DMS79 treated with DMSO at 0.1 percent for 48 hours (cell line): Measurements from ENCODE around the gene NPFF.
"Not testable (repeated sequence)": the region's sequence is repeated elsewhere in the genome, so short reads cannot be mapped to it uniquely, and the experiment has no call there.

ENCODE experiments used
- DNase-seq: peaks from one replicate; lab custom pipeline; 2025; lab: John Stamatoyannopoulos, UW

NPFF gene

GRCh38 chr12:53495903-53496751 lies 11.2 kb downstream of the NPFF start:
- DNase-seq: no peak

- no peak for DNase-seq
Observed at GRCh38 chr12:53493610-53494391, 13.5 kb downstream of the NPFF start.

DNA sequence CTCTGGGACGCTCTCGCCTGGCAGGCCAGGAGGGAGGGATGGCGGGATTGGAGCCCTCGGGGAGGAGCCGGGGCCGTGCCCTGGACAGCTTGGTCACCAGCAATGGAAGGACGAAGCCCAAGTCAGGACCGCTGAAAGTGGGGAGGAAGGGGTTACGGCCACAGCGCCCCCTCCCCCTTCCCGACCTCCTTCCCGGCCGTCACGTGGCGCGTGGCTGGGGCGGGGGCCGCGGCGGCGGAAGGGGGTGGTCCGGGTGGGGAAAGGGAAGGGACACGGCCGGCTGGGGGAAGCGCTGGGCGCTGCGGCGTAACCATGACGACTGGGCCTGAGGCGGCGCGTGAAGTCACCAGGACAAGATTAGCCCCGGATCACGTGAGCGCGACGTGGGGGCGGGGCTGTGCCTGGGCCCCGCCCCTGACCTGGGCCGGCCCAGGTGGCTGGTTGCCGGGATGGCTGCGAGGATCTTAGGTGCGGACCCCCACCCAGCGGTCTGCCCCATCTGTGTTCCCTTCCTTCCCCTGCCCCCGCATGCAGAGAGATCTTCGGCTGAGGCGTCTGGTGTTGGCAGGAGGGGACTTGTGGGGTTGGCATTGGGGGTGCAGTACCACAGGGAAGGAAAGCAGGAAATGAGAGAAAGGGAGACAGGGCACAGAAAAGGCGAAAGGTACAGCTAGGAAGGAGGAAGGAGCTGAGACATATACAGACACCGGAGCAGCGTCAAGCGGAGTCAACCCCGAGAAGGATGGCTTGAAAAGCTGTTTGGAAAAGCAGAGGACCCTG lies 14.3 kb downstream of the NPFF start:
- DNase-seq: peak; percentile 57

- DNase-seq: no peak
Observed at GRCh38 chr12:53492188-53492587, 15.1 kb downstream of the NPFF start.

GRCh38 chr12:53489242-53489864 lies 17.9 kb downstream of the NPFF start:
- DNase-seq: no peak

DNA sequence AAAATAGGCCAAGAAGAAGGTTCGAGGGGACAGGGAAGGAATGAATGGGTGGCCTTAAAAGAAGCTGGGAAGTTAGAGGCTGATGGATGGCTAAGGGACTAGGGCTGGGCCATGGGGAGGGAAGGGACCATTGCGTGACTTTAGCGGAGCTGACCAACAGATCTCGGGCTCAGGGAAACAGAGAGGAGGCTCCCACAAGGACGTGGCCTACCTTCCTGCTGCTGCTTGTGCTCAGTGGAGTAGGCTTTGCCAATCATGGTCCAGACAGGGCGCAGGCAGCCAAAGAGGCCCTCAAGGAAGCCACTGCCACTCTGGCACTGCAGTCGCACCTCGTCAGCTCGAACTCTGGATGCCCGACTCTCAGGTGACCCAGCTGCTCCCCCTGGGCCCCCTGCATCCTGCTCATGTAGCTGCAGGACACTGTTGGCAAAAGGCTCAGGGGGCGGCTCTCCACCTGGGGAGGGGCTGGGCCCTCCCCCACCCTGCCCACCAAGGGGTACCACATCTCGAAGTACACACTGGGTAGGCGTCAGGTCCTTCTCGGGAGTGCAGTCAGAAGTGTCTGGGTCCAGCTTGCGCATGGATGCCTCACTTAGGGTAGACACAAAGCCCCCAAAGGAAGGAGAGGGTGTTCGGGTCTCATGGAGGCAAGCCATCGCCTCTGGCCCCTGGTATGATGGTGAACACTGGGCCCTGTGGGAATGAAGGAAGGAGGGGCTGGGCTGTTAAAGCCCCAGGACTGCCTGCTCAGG lies 20.4 kb downstream of the NPFF start:
- DNase-seq: no peak

DNA sequence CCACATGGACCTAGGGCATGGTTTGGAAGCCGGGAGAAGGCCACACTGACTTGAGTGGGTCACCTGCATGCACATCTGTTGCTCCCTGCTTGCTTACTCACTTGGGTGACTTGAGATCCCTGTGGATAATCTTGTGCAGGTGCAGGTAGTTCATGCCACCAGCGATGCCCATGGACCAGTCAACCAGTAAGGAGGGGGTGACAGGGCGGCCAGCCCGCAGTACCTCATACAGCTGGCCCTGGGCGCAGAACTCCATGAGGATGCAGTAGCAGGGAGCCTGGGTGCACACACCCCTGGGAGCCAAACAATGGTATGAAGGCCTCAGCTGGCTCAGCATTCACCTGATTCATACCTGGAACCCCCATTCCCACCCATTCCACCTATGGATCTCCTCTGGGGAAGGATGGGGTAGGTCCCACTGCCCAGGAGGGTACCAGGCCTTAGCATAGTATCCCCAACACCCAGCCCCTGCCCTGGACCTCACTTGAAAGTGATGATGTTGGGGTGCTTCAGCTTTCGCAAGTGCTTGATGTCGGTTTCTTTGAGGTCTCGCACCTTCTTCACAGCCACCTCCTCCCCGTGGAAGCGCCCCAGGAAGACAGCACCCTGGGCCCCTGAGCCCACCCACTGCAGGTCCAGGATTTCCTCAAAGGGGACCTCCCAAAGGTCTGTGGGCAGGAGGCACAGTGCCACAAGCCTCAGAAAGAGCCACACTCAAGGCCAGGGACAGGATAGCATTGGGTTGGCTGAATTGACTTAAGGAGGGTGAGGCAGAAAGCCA lies 21.1 kb downstream of the NPFF start:
- DNase-seq: no peak

GRCh38 chr12:53484686-53485575 lies 22.4 kb downstream of the NPFF start:
- no peak for DNase-seq

- DNase-seq: no peak
Observed at GRCh38 chr12:53483979-53484377, 23.3 kb downstream of the NPFF start.

DNA sequence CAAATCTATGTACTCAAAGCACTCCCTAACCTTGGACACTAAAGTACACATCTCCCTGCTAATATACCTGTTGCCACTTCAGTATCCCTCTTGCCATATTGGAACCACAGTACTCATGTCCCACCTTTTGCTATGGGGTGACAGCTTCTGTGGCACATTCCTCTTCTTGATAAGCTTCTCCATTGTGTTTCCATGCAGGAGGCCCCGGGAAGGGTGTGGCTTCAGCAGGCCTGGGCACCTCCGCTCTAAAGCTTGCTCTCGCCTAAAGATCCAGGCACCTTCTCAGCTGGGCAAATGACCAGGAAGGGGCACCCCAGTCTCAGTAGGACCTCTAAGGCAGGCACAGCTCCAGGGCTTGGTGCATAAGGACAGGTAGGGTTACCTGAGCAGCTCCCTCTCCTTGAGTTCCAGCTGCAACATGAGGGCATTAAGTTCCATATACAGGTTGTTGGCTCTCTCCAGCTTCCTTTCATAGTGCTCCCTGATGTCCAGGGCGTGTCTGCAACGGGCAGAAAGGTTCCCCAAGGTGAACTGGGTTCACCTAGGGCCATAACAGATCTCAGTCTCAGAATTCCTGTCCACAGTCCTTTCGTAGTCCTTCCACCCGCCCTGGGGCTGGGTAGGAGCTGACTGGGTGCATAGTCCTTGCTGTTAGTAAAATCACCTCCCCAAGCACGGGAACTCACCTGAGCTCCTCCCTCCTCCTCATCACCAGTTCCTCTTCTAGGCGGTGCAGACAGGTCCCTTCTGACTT lies 23.9 kb downstream of the NPFF start:
- DNase-seq: no peak

DNA sequence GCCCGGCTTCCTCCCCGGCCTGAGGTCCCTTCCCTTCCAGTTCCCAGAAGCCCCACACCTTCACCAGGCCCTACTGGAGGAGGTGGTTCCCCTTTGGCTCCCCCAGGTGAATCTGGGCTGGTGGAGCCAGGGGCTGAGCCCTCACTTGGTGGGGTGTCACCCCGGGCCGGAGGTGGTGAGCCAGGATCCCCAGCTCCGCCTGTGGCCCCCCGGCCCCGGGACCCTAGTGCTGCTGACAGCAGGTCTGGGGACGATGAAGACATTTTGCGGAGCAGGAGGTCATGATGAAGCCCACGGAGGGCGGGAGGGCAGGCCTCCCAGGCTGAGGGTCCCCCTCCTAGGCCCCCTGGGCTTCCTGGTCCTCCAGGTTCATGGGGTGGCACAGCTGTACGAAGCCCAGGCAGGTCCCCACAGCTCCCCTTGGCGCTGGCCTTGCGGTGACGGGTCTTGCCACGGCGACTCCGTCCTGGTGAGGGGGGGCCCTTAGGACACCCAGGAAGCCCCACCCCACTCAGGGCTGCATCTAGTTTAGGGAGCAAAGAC lies 24.6 kb downstream of the NPFF start:
- DNase-seq: no peak

DNA sequence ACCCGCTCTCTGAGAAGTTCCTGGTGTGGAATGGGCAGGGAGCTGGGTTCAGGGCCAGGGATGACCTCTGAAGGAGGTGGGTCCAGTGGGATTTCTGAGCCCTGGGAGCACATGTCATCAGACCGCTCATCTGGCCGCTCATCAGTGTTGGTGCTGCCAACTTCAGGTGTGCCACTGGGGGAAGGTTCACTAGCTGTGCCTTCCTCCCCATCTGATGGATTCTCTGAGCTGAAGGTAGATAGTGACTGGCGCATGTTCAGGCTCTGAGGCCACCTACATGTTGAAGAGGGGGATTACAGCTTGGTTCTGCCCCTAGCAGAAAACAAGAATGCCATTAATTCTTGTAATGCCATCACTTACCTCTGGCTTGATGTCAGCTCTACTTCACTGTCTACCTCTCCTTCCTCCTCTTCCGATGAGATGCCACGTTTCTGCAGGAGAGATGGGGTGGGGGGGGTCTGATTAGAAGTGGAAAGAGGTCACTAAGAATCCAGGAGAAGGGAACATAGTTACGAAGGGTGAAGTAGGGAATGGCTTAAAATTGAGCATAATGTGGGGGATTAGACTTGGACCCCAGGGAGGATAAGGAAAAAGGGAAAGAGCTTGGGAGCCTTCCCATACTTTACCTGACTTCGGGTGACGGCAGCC lies 25.2 kb downstream of the NPFF start:
- DNase-seq: no peak

DNA sequence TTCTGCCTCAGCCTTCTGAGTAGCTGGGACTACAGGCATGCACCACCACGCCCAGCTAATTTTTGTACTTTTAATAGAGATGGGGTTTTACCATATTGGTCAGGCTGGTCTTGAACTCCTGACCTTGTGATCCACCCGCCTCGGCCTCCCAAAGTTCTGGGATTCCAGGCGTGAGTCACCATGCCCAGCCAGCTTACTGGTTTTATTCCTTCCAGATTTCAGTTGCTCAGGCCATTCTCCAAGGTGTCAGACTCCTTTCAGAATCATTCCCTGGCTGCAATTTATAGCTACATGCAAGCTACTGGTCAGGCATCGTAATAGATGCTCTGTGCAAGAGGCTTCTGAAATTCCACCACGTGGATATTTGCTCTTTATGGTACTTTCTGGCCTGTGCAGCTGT lies 25.8 kb downstream of the NPFF start:
- DNase-seq: not testable (repeated sequence)

DNA sequence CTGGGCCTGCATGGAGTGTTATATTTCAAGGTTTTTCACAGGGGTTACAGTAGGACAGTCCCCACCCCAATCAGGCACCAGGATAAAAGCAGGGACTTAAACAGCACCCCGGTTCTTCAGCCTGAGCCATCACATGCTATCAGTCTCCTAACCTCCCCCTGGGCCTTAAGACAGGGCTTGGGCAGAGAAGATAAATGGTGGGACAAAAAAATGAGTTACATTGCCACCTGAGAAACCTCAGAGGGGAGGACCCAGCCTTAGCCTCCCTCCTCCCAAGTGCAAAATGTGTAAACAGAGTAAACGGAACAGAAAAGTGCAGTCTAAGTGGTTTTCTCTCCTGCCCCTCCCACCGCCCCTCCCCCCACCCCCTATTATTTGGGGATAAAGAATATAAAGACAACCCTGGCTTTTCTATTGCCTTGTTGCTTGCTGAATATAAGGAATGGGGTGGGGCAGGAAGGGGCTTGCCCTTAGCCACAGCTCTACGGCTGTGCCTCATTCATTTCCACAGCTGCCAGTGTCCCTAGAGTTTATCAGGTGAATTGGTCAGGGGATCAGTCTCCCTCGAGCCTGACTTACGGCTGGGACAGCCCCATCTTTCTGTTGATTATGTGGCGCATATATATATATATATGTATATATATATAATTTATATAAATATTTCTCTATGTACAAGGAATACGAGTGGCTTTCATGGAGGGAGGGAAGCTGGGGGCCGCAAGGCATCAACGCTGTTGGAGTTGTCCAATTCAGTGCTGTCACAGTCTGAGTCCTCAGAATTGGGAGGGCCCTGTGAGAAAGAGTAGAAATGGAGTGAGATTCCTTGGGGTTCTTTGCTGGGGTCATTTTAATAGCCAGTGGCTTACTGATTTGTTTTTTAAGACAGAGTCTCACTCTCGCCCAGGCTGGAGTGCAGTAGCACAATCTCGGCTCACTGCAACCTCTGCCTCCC lies 26.5 kb downstream of the NPFF start:
- no peak for DNase-seq

- no peak for DNase-seq
Observed at GRCh38 chr12:53479331-53479730, 28.0 kb downstream of the NPFF start.

- DNase-seq: no peak
Observed at GRCh38 chr12:53478865-53479264, 28.4 kb downstream of the NPFF start.

DNA sequence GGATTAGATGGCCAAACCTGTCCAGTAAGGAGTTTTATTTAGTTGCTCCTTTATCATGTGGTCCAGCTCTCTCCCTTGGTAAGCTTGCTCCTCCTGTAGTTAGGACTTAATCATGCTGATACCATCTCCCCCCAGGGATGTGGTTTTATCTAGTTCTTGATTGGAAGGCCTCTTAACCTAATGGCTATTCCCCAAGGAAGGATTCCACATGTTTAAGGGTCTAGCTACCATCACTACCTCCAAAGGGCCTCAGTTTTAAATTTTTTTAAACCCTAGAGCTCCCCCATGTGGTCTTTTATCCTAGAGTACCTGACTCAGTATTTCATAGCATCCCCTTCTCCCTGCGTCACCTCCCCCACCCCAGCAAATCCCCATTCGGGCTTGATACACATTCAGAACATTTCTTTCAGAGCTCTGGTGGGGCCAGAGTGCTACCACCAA lies 30.5 kb downstream of the NPFF start:
- no peak for DNase-seq
